HG02678 (cell line): Measurements from ENCODE around the gene ANGPTL7.
"Not testable (repeated sequence)": the region's sequence is repeated elsewhere in the genome, so short reads cannot be mapped to it uniquely, and the experiment has no call there.

Experiments used
- ATAC-seq: cut with Tn5 transposase; IDR thresholded peaks from one replicate; pipeline ENCODE4 v1.9.1; 2021; ENCODE audit warnings: mild to moderate bottlenecking, moderate library complexity; ENCODE audit not compliant: unreplicated experiment

The ANGPTL7 gene

DNA sequence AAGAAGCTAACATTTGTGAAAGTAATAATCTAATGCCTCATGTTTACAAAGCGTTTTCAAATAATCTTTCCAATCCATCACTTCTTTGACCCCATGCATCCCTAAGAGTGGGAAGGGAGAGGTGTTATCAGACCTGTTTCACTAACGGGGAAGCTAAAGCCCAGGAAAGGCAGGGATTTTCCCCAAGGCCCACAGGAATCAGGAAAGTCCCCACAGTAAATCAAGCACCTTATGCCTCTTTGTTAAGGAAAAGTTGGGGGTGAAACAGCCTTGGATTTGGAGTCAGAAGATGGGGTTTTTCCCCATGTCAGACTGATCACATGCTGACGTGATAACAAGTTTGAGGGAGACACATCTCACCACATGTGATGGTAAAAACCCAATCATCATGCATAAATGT is 20.0 kb upstream of the ANGPTL7 start:
- ATAC-seq = no peak

DNA sequence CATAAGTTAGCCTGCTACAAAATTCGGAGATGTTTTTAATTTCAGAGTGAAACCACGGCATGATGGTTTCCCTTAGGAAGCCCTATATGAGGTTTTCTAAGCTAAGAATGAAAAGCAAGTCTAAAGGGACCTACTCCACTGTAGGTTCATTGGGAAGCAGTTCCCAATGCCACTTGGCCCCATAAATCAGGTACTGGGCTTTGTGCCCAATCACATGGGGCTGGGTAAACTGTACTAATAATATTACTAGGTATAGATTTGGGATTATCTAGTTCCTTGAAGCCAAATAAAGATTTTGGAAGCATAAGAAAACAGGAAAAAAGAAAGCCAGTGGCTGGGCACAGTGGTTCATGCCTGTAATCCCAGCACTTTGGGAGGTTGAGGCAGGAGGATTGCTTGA is 19.1 kb upstream of the ANGPTL7 start:
- no peak for ATAC-seq

DNA sequence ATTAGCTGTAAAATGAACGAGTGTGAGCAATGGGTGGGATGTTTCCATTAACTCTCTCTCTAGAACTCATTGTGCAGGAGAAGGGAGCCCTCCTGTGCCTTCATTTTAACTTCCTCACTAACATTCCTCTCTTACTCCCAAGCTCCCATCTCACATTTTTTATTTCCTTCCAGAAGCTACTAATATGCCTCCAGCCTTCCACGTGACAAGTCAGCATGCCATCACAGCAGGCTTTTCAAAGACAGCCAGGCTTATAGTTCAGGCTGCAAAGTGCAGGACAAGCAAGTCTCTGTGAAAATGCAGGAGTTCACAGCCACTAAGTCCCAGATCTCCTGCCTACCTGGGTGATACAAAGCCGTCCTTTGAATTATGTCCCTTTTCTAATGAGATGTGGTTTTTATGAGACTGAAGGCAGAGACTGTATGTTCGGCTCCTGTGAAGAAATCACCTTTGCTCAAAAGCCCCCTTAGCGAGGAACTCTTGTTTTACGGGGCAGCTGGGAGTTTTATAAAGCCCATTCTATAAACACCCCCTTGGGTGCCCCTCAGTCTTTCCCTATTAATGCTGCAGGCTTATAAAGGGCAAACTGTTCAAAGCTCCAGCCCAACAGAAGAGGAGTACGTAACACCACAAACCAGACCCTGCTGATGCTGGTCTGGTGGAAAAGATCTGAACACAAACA is 14.8 kb upstream of the ANGPTL7 start:
- no peak for ATAC-seq

GRCh38 chr1:11175461-11175860 is 13.7 kb upstream of the ANGPTL7 start:
- no peak for ATAC-seq

GRCh38 chr1:11176081-11176706 is 13.0 kb upstream of the ANGPTL7 start:
- no peak for ATAC-seq

DNA sequence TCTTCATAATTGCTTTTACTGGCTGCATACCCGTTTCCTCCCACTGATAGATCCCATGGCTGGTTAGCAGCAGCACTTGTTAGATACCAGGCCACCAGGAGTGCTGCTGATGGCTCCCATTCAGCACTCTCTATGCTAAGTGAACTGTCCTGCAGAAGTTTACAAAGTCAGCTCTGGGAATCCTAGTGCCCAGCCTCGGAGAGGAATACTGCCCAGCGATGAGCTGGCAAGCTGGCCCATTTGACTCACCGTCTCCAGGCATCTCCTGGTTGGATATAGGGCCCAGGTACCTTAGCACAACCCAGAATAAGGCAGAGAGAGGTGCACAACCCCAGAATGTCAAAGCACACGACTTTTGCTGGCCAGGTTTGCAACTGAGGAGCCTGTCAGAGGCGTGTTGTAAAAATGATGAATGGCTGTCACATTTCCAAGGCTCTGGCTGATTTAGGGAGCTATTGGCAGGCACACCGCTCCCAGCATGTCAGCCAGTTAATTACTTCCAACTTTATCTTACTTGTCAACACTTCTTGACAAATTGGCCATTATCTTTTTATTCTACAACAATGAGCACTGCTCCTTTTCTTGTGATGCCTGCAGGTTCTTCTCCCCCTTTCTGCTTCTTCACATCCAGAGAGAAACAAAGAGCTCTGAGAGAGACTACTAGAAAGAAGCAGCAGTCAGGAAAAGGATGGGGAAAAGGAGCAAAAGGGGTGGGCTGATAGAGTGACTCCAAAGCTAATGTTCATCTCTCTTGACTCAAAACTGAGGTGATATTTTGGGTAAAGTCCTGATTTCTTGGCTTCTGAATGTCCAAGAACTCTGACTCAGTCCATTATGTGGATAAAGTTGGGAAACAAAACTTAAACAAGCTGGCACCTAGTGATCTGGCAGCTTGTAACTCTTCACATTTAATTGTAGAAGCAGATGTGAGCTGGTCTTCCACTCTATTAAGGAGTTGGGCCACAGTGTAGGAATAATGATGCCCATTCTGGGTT is 10.8 kb upstream of the ANGPTL7 start:
- ATAC-seq = no peak

DNA sequence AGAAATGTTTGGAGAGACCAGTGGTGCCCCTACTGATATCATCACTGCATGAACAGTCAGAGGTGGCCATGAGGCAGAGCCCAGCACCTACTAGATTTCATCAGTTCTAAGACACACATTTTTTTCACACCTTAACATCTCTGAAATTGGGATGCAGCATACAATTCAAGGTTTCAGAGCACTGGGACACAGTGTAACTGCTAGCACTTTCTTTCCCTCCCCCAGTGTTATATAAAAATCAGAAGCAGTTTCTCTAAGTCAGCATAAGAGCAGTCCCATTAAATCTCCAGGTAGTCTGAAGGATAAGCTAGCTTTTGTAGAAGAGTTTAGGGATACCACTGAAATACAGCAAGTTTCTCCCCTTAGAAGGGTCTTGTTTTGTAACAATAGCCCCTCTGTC is 10.0 kb upstream of the ANGPTL7 start:
- ATAC-seq = no peak

- ATAC-seq = not testable (repeated sequence)
Observed at GRCh38 chr1:11179749-11180148, 9.4 kb upstream of the ANGPTL7 start.

- ATAC-seq = no peak
Observed at GRCh38 chr1:11180342-11180744, 8.8 kb upstream of the ANGPTL7 start.

DNA sequence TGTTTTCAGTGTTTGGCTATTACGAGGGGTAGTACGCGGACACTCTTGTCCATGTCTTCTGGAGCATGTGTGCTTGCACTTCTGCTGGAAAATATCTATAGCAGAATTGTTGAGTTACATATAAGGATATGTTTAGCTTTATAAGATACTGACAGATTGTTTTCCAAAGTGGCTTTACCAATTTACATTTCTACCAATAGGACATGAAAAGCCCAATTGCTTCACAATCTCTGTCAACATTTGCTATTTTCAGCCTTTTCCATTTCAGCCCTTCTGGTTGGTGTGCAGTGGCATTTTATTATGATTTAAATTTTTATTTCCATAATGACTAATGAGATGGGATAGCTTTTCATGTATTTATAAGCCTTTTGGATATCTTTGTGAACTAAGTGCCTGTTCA is 6.3 kb upstream of the ANGPTL7 start:
- no peak for ATAC-seq

DNA sequence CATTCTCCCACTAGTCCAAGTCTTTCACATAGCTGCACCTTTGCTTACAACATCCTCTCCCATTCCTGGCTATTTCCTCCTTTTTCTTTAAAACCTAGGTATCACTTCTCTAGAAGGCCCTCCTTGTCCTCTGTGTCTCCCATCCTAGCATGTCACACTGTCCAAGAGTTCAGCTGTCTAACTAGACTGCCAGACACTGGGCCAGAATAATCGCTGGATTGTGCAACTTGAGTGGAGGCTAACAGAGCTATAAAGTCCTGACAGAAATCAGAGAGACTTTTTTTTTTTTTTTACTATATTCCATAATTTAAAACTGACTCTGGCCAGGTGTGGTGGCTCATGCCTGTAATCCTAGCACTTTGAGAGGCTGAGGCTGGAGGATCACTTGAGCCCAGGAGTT is 4.2 kb upstream of the ANGPTL7 start:
- ATAC-seq = no peak

GRCh38 chr1:11187000-11187399 is 2.2 kb upstream of the ANGPTL7 start:
- no peak for ATAC-seq

DNA sequence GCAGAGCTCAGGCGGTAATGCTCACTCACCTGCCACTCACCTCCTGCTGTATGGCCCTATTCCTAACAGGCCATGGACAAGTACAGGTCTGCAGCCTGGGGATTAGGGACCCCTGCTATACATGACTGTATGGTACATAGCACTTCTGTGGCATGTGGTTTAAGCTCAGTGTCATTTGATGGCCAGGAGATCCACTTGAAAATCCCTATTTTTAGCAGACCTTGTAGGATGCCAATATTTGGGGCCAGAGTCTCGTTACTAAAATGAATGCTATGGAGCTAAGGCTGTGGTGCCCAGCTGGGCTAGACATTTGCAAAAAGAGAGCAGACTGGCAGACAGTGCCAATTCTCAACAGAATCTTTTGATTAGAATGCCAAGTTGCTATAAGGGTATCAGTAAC is 1.7 kb upstream of the ANGPTL7 start:
- no peak for ATAC-seq

DNA sequence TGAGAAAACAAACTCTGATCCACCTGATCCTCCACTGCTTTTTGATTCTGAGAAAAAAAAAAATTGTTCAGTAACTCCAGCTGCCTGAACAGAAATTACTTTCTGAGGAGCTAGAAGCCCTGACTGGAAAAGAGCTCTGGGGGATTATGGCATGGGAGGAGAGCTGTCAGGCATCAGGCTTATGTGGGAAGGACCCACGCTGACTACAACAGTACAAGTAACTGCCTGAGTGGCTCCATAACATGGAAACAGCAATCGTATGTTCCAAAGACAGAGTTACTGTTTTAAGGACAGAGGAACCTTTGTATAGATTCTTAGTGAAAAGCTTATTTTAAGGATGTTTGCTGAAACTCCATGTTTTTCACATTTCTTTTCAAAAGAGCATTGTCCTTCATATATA is 1.2 kb upstream of the ANGPTL7 start:
- no peak for ATAC-seq

DNA sequence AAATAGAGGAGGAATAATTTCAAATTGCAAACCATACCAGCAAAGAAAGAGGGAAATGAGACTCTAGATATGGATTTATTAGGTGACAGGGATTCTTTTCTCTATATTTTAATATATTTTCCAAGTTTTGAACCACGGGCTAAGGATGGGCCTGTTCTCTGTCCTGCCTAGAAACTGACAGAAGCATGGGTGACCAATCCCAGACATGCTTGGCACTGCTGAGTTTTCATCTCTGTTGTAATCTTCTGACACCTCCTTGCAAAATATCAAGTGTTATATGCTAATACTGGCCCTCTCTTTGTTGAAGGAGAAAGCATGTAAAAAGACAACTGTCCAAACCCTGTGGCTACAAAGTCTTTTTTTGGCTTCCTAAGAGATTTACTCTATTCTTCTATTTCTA is 774 bp upstream of the ANGPTL7 start:
- no peak for ATAC-seq

DNA sequence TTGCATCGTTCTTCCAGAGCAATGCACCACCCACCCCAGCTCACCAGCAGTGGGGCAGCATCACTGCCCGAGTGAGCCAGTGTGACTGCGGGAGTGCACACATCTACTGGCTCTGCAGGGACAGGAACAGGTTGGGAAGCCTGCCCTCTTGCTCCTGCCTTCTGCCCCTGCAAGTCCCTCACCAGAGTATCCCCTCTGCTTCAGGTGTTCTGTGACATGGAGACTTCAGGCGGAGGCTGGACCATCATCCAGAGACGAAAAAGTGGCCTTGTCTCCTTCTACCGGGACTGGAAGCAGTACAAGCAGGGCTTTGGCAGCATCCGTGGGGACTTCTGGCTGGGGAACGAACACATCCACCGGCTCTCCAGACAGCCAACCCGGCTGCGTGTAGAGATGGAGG is 4.2 kb downstream of the ANGPTL7 start:
- ATAC-seq = no peak

DNA sequence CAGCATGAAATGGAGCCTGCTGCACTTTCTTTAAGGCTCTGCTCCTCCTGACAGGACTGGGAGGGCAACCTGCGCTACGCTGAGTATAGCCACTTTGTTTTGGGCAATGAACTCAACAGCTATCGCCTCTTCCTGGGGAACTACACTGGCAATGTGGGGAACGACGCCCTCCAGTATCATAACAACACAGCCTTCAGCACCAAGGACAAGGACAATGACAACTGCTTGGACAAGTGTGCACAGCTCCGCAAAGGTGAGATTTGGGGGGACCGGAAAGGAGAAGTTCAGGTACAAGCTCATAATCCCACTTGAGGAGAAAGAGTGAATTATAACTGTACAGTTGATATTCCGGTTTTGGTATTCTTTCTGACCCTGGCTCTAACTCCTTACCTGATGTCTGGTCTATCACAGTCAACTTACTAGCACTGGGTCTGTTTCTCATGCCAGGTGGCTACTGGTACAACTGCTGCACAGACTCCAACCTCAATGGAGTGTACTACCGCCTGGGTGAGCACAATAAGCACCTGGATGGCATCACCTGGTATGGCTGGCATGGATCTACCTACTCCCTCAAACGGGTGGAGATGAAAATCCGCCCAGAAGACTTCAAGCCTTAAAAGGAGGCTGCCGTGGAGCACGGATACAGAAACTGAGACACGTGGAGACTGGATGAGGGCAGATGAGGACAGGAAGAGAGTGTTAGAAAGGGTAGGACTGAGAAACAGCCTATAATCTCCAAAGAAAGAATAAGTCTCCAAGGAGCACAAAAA is 5.4 kb downstream of the ANGPTL7 start:
- no peak for ATAC-seq

GRCh38 chr1:11196945-11197344 is 7.8 kb downstream of the ANGPTL7 start:
- no peak for ATAC-seq

GRCh38 chr1:11197359-11197758 is 8.2 kb downstream of the ANGPTL7 start:
- ATAC-seq = no peak

DNA sequence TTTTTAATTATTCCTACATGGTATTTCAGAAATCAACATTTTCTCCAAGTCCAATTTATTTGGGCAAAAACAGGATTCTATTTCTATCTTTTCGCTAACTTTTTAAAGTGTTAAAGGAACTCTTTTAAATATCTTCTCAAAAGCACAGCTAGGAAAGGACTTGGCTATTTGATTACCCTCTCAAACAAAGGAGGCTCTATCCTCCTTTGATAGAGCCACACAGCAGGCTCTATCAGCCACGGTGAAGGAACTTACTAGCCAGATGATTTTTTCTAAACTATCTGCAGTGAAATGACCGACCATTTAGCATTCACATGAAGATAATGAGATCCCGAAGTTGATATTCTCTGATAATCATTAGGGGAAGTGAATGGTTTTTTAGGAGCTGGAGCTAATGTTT is 9.1 kb downstream of the ANGPTL7 start:
- no peak for ATAC-seq
